HepG2 (cell line): ENCODE measurements around the gene CIAO2B. TPM values are rescaled to one million over a fixed set of nuclear protein-coding genes. Genes with fewer than 3 reads are reported as not detected.
A peak's percentile ranks its signal among the peaks of the same experiment; 100 is the strongest.

Experiments used
- AHR ChIP-seq: IDR thresholded peaks from 2 replicates; pipeline ENCODE4 v1.6.1; 2018; ENCODE audit warnings: missing genetic modification reagents, missing compliant biosample characterization
- BCL6 ChIP-seq: IDR thresholded peaks from 2 replicates; pipeline ENCODE4 v1.6.1; 2016; ENCODE audit warnings: missing genetic modification reagents, missing compliant biosample characterization
- ETV5 ChIP-seq: IDR thresholded peaks from 2 replicates; pipeline ENCODE4 v1.6.1; 2018; ENCODE audit warnings: missing biosample characterization, missing genetic modification reagents, inconsistent platforms, borderline replicate concordance
- FOXO1 ChIP-seq: sonication (generic); formaldehyde crosslinking; IDR thresholded peaks from 2 replicates; pipeline ENCODE4 v1.4.0; 2020; ENCODE audit warnings: missing genetic modification reagents
- HNRNPL ChIP-seq: fragments of 200-400 bp; formaldehyde crosslinking; IDR thresholded peaks from 2 replicates; pipeline ENCODE4 v1.6.1; 2017; ENCODE audit warnings: mild to moderate bottlenecking, low read depth, low read length
- KDM3A ChIP-seq: IDR thresholded peaks from 2 replicates; pipeline ENCODE4 v1.6.1; 2018; ENCODE audit warnings: low read depth, missing compliant biosample characterization
- MED1 ChIP-seq: sonication (generic); formaldehyde crosslinking; IDR thresholded peaks from 2 replicates; pipeline ENCODE4 v1.4.0; 2020; ENCODE audit warnings: missing genetic modification reagents
- NONO ChIP-seq, 2 experiments: fragments of 450-650 bp in 1 of 2; sonication (generic) in 1 of 2; formaldehyde crosslinking in 1 of 2; IDR thresholded peaks in 1 of 2; conservative IDR thresholded peaks in 1 of 2; 2 replicates each; pipeline versions ENCODE4 v1.6.1 to v1.8.0; 2017 to 2022; ENCODE audit warnings: mild to moderate bottlenecking in 1 of 2, missing genetic modification reagents in 1 of 2, moderate library complexity in 1 of 2
- REPIN1 ChIP-seq: sonication (generic); formaldehyde crosslinking; IDR thresholded peaks from 2 replicates; pipeline ENCODE4 v1.8.0; 2022; ENCODE audit warnings: missing genetic modification reagents, low read depth, mild to moderate bottlenecking, borderline replicate concordance
- RXRB ChIP-seq: IDR thresholded peaks from 2 replicates; pipeline ENCODE4 v1.6.1; 2016; ENCODE audit warnings: borderline replicate concordance, missing genetic modification reagents, missing compliant biosample characterization
- SCMH1 ChIP-seq: sonication (generic); formaldehyde crosslinking; IDR thresholded peaks from 2 replicates; pipeline ENCODE4 v1.9.0; 2021; ENCODE audit warnings: missing genetic modification reagents, mild to moderate bottlenecking, borderline replicate concordance
- SKI ChIP-seq: fragments of 450-650 bp; IDR thresholded peaks from one replicate; pipeline ENCODE4 v1.6.1; 2018; ENCODE audit warnings: mild to moderate bottlenecking; ENCODE audit not compliant: partially characterized antibody
- SMYD3 ChIP-seq: sonication (generic); formaldehyde crosslinking; IDR thresholded peaks from 2 replicates; pipeline ENCODE4 v1.8.1; 2023; ENCODE audit warnings: mild to moderate bottlenecking, missing genetic modification reagents
- SOX6 ChIP-seq, 2 experiments: fragments of 450-650 bp in 1 of 2; sonication (generic) in 1 of 2; formaldehyde crosslinking in 1 of 2; IDR thresholded peaks; 2 replicates each; pipeline versions ENCODE4 v1.4.0 to v1.6.1; 2017 to 2020; ENCODE audit warnings: antibody characterized with exemption in 1 of 2, mild to moderate bottlenecking in 1 of 2, missing genetic modification reagents in 1 of 2
- SP5 ChIP-seq: IDR thresholded peaks from 2 replicates; pipeline ENCODE4 v1.6.1; 2016; ENCODE audit warnings: low read depth, borderline replicate concordance
- ZFP62 ChIP-seq: sonication (generic); formaldehyde crosslinking; IDR thresholded peaks from 2 replicates; pipeline ENCODE4 v1.4.0; 2020; ENCODE audit warnings: missing genetic modification reagents
- ZMYM2 ChIP-seq: sonication (generic); formaldehyde crosslinking; IDR thresholded peaks from 2 replicates; pipeline ENCODE4 v1.8.0; 2022; ENCODE audit warnings: mild to moderate bottlenecking, missing genetic modification reagents
- ZNF296 ChIP-seq: sonication (generic); formaldehyde crosslinking; conservative IDR thresholded peaks from 2 replicates; pipeline ENCODE4 v1.5.0; 2020; ENCODE audit warnings: mild to moderate bottlenecking, missing genetic modification reagents
- ZNF335 ChIP-seq: sonication (generic); formaldehyde crosslinking; IDR thresholded peaks from 2 replicates; pipeline ENCODE4 v1.4.0; 2020; ENCODE audit warnings: missing genetic modification reagents
- ZNF382 ChIP-seq: sonication (generic); formaldehyde crosslinking; IDR thresholded peaks from 2 replicates; pipeline ENCODE4 v1.5.0; 2020; ENCODE audit warnings: missing genetic modification reagents, mild to moderate bottlenecking, borderline replicate concordance
- ZNF430 ChIP-seq: sonication (generic); formaldehyde crosslinking; IDR thresholded peaks from 2 replicates; pipeline ENCODE4 v1.9.0; 2021; ENCODE audit warnings: mild to moderate bottlenecking, missing genetic modification reagents
- ZNF549 ChIP-seq: sonication (generic); formaldehyde crosslinking; IDR thresholded peaks from 2 replicates; pipeline ENCODE4 v1.5.0; 2020; ENCODE audit warnings: missing genetic modification reagents
- ZNF616 ChIP-seq: sonication (generic); formaldehyde crosslinking; IDR thresholded peaks from 2 replicates; pipeline ENCODE4 v1.5.0; 2020; ENCODE audit warnings: low read depth, mild to moderate bottlenecking, missing genetic modification reagents
- ZNF746 ChIP-seq: sonication (generic); formaldehyde crosslinking; IDR thresholded peaks from 2 replicates; pipeline ENCODE4 v1.8.0; 2022; ENCODE audit warnings: mild to moderate bottlenecking, missing genetic modification reagents
- ZNF782 ChIP-seq: sonication (generic); formaldehyde crosslinking; IDR thresholded peaks from 2 replicates; pipeline ENCODE4 v1.4.0; 2020; ENCODE audit warnings: missing genetic modification reagents, mild to moderate bottlenecking, borderline replicate concordance
- ZNF788 ChIP-seq: sonication (generic); formaldehyde crosslinking; IDR thresholded peaks from 2 replicates; pipeline ENCODE4 v1.5.0; 2020; ENCODE audit warnings: mild to moderate bottlenecking, missing genetic modification reagents, borderline replicate concordance
- polyA plus RNA-seq, 8 experiments: library from polyadenylated mRNA; depleted of rRNA in 3 of 8; stranded (reverse) in 7 of 8; unstranded in 1 of 8; fragments of >200 nt; fragmentation: Illumina TruSeq in 4 of 8; extraction: Trizol in 4 of 8; gene quantifications; 2 replicates each; pipeline versions ENCODE4 v1.2.1 to v1.2.3, GENCODE V29; 2011 to 2016; ENCODE audit warnings: low read depth in 4 of 8, missing spikeins in 1 of 8, mixed read lengths in 1 of 8; ENCODE audit not compliant: insufficient read depth in 1 of 8
- total RNA-seq, 5 experiments: library from RNA; depleted of rRNA; stranded (reverse); fragments of >200 nt; fragmentation: Illumina TruSeq; extraction: Trizol; gene quantifications; 2 replicates each; pipeline ENCODE4 v1.2.3, GENCODE V29; 2016; ENCODE audit warnings: low read depth in 1 of 5
- TF ChIP-seq, protein P1 (sequence below): sonication (generic); formaldehyde crosslinking; IDR thresholded peaks from 2 replicates; pipeline ENCODE4 v1.5.0; 2020; ENCODE audit warnings: missing genetic modification reagents, mild to moderate bottlenecking, borderline replicate concordance
- TF ChIP-seq, protein P2 (sequence below): sonication (generic); formaldehyde crosslinking; IDR thresholded peaks from 2 replicates; pipeline ENCODE4 v1.8.1; 2023; ENCODE audit warnings: missing genetic modification reagents, inconsistent platforms, borderline replicate concordance
- TF ChIP-seq, protein P3 (sequence below): sonication (generic); formaldehyde crosslinking; IDR thresholded peaks from 2 replicates; pipeline ENCODE4 v1.4.0; 2020; ENCODE audit warnings: missing genetic modification reagents

Gene CIAO2B
- total and polyA plus RNA-seq, 2 of the 13 experiments (the other 11 are each of a cell fraction or from before 2014, with no cell fraction given), result 157 to 293 TPM

DNA sequence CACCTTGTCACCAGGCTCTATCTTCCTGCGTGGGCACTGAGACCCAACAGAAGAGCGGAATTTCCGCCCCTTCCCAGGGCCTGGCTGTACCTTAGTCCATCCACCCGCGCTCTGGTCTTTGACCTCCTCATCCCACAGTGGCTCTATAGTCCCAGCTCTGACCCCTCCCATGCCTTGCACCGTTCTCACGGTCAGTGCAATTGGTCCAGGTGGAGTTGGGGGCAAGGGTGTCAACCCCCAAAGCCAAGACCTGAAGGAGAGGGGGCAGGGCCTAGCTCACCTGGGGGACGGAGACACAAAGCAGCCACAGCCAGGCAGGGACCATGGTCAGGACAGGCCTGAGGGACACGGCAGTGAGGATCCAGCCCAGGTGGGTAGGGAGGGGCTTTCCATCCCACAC lies 16.5 kb downstream of the CIAO2B start (continued):
- TF ChIP-seq FOXO1 (no peak), SP5 (CRISPR knock-in tag) (peak; percentile 37; the same call in 1 of the 2 replicates), ZMYM2 (CRISPR knock-in tag) (peak; percentile 76; the same call in 1 of the 2 replicates), ZNF430 (CRISPR knock-in tag) (peak; percentile 51; the same call in 1 of the 2 replicates), ZNF335 (CRISPR knock-in tag) (no peak), BCL6 (CRISPR knock-in tag) (0 out of 2 replicates have a peak, but pooled peaks have one; percentile 6), AHR (CRISPR knock-in tag) (peak; percentile 66; the same call in 1 of the 2 replicates), ZNF382 (CRISPR knock-in tag) (no peak), NONO (IDR thresholded peaks at IDR 0.05) (no peak), NONO (CRISPR knock-in tag; conservative IDR thresholded peaks at IDR 0.05) (0 out of 2 replicates have a peak, but pooled peaks have one; percentile 45), ZFP62 (CRISPR knock-in tag) (no peak), MED1 (0 out of 2 replicates have a peak, but pooled peaks have one; percentile 34), ZNF549 (no peak), KDM3A (CRISPR knock-in tag) (0 out of 2 replicates have a peak, but pooled peaks have one; percentile 4), ZNF616 (no peak), HNRNPL (no peak), REPIN1 (0 out of 2 replicates have a peak, but pooled peaks have one; percentile 27), ZNF788 (CRISPR knock-in tag) (peak; percentile 10; the same call in 1 of the 2 replicates), ZNF782 (CRISPR knock-in tag) (no peak), ZNF296 (CRISPR knock-in tag) (no peak), SCMH1 (CRISPR knock-in tag) (no peak), SOX6 (IDR thresholded peaks at IDR 0.05) (no peak), SOX6 (CRISPR knock-in tag; IDR thresholded peaks at IDR 0.05) (0 out of 2 replicates have a peak, but pooled peaks have one; percentile 4), ETV5 (CRISPR knock-in tag) (peak; percentile 23; the same call in 1 of the 2 replicates), SKI (no peak), RXRB (CRISPR knock-in tag) (no peak), SMYD3 (CRISPR knock-in tag) (no peak), ZNF746 (CRISPR knock-in tag) (no peak)
- TF ChIP-seq, protein P1, sequence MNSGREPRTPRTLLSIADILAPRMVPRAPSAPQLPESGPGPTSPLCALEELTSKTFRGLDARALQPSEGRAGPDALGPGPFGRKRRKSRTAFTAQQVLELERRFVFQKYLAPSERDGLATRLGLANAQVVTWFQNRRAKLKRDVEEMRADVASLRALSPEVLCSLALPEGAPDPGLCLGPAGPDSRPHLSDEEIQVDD (CRISPR knock-in tag), result no peak
- TF ChIP-seq, protein P2, sequence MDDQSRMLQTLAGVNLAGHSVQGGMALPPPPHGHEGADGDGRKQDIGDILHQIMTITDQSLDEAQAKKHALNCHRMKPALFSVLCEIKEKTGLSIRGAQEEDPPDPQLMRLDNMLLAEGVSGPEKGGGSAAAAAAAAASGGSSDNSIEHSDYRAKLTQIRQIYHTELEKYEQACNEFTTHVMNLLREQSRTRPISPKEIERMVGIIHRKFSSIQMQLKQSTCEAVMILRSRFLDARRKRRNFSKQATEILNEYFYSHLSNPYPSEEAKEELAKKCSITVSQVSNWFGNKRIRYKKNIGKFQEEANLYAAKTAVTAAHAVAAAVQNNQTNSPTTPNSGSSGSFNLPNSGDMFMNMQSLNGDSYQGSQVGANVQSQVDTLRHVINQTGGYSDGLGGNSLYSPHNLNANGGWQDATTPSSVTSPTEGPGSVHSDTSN (CRISPR knock-in tag), result no peak
- TF ChIP-seq, protein P3, sequence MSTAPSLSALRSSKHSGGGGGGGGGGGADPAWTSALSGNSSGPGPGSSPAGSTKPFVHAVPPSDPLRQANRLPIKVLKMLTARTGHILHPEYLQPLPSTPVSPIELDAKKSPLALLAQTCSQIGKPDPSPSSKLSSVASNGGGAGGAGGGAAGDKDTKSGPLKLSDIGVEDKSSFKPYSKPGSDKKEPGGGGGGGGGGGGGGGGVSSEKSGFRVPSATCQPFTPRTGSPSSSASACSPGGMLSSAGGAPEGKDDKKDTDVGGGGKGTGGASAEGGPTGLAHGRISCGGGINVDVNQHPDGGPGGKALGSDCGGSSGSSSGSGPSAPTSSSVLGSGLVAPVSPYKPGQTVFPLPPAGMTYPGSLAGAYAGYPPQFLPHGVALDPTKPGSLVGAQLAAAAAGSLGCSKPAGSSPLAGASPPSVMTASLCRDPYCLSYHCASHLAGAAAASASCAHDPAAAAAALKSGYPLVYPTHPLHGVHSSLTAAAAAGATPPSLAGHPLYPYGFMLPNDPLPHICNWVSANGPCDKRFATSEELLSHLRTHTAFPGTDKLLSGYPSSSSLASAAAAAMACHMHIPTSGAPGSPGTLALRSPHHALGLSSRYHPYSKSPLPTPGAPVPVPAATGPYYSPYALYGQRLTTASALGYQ (CRISPR knock-in tag), result no peak
